ENCODE measurements around the gene ZNF644.

ZNF644 gene

GRCh38 chr1:90957497-90957896 lies 64.3 kb downstream of the ZNF644 start:
- TF ChIP-seq CTCF (IDR thresholded peaks at IDR 0.05), result no peak
- H3K9me3 Mint-ChIP-seq, result peaks cover 75% of the 10 kb centered on the region
- DNase-seq, result no peak
- no peak overlapping the region for H3K4me3 Mint-ChIP-seq
- no peaks in the 10 kb centered on the region for H3K27me3 Mint-ChIP-seq (ENCODE audit: low read depth, poor library complexity)
- H3K36me3 Mint-ChIP-seq (ENCODE audit: low read depth), result peaks cover 84% of the 10 kb centered on the region
- no peak overlapping the region for H3K27ac Mint-ChIP-seq
- no peaks in the 10 kb centered on the region for H3K4me1 Mint-ChIP-seq

- no peak for DNase-seq
- TF ChIP-seq CTCF (IDR thresholded peaks at IDR 0.05), result no peak
- H3K36me3 Mint-ChIP-seq (ENCODE audit: low read depth), result peaks cover 93% of the 10 kb centered on the region
These were observed 66.1 kb downstream of the ZNF644 start for GRCh38 chr1:90955769-90956168.

GRCh38 chr1:90952906-90953305 lies 68.9 kb downstream of the ZNF644 start:
- Mint-ChIP-seq H3K27ac (no peak overlapping the region), H3K4me3 (no peak overlapping the region), H3K27me3 (ENCODE audit: low read depth, poor library complexity) (no peaks in the 10 kb centered on the region), H3K36me3 (ENCODE audit: low read depth) (peaks cover 73% of the 10 kb centered on the region), H3K9me3 (peaks cover 55% of the 10 kb centered on the region), H3K4me1 (no peaks in the 10 kb centered on the region)
- TF ChIP-seq CTCF (IDR thresholded peaks at IDR 0.05), result no peak
- DNase-seq, result no peak

More at GRCh38 chr1:90955769-90956168, 66.1 kb downstream of the ZNF644 start:
- Mint-ChIP-seq H3K4me3 (no peak overlapping the region), H3K27ac (no peak overlapping the region), H3K27me3 (ENCODE audit: low read depth, poor library complexity) (no peaks in the 10 kb centered on the region), H3K9me3 (peaks cover 77% of the 10 kb centered on the region), H3K4me1 (no peaks in the 10 kb centered on the region)

GRCh38 chr1:90951009-90951408 lies 70.8 kb downstream of the ZNF644 start:
- Mint-ChIP-seq H3K4me3 (no peak overlapping the region), H3K4me1 (no peaks in the 10 kb centered on the region), H3K9me3 (peaks cover 36% of the 10 kb centered on the region), H3K27me3 (ENCODE audit: low read depth, poor library complexity) (no peaks in the 10 kb centered on the region), H3K36me3 (ENCODE audit: low read depth) (peaks cover 54% of the 10 kb centered on the region), H3K27ac (peak overlapping the region; percentile 58)
- TF ChIP-seq CTCF (IDR thresholded peaks at IDR 0.05), result no peak
- DNase-seq, result no peak

- no peaks in the 10 kb centered on the region for H3K4me1 Mint-ChIP-seq
- peaks cover 11% of the 10 kb centered on the region for H3K9me3 Mint-ChIP-seq
- H3K36me3 Mint-ChIP-seq (ENCODE audit: low read depth), result peaks cover 43% of the 10 kb centered on the region
- no peak overlapping the region for H3K27ac Mint-ChIP-seq
- DNase-seq, result no peak
- H3K4me3 Mint-ChIP-seq, result no peak overlapping the region
- no peaks in the 10 kb centered on the region for H3K27me3 Mint-ChIP-seq (ENCODE audit: low read depth, poor library complexity)
- no peak for TF ChIP-seq CTCF (IDR thresholded peaks at IDR 0.05)
These were observed 73.5 kb downstream of the ZNF644 start for GRCh38 chr1:90948301-90948700.

GRCh38 chr1:90946630-90947029 lies 75.2 kb downstream of the ZNF644 start:
- H3K4me1 Mint-ChIP-seq, result no peaks in the 10 kb centered on the region
- H3K27ac Mint-ChIP-seq, result peak overlapping the region; percentile 81

More at GRCh38 chr1:90946630-90947029, 75.2 kb downstream of the ZNF644 start:
- Mint-ChIP-seq H3K36me3 (ENCODE audit: low read depth) (peaks cover 30% of the 10 kb centered on the region), H3K4me3 (no peak overlapping the region), H3K9me3 (no peaks in the 10 kb centered on the region), H3K27me3 (ENCODE audit: low read depth, poor library complexity) (no peaks in the 10 kb centered on the region)
- TF ChIP-seq CTCF (IDR thresholded peaks at IDR 0.05), result no peak
- no peak for DNase-seq
